ENCODE measurements around the gene OR2V2. TPM values are rescaled to one million over a fixed set of nuclear protein-coding genes. Genes with fewer than 3 reads are reported as not detected.

The OR2V2 gene
- total and polyA plus RNA-seq, 2 donors (not counting 1 experiment from before 2014, with no cell fraction given): not detected

GRCh38 chr5:181126841-181127240, 20.5 kb upstream of the OR2V2 start:
- WGBS (ENCODE audit: insufficient coverage): 72% methylated on average over 17 of the region's 18 CpGs
- peaks cover 0 to 26% (median 6%) of the 10 kb centered on the region in 4 experiments for H3K27me3 ChIP-seq (replicated peaks in 1 of 4; ENCODE audit: control extremely low read depth in 1 of 4, control insufficient read depth in 3 of 4, insufficient read depth in 4 of 4, low read length in 3 of 4)
- H4K20me1 ChIP-seq (ENCODE audit: control insufficient read depth, insufficient read depth, low read length, poor library complexity, severe bottlenecking): no peaks in the 10 kb centered on the region
- no peak overlapping the region for H3K4me3 Mint-ChIP-seq
- ATAC-seq (ENCODE audit: low read depth) (no peak), DNase-seq (no peak)
- H2AFZ ChIP-seq (ENCODE audit: insufficient read depth, low read depth, low read length, poor library complexity, severe bottlenecking): no peak overlapping the region
- H3K9me3 ChIP-seq (ENCODE audit: control extremely low read depth in 1 of 3, control insufficient read depth in 2 of 3, insufficient read depth in 1 of 3, low read length in 2 of 3): peaks cover 0 to 9% (median 0%) of the 10 kb centered on the region in 3 donors
- no peak overlapping the region for H3K27ac ChIP-seq (ENCODE audit: low read length in 2 of 2)
- CTCF ChIA-PET: no interaction called here
- no peak overlapping the region for H3K4me3 ChIP-seq (ENCODE audit: control extremely low read depth in 1 of 5, extremely low read depth in 1 of 5, insufficient read depth in 1 of 5, low read depth in 2 of 5, low read length in 4 of 5)
- peaks cover 2% of the 10 kb centered on the region for H3K4me1 Mint-ChIP-seq
- H3K27ac Mint-ChIP-seq: no peak overlapping the region
- peaks cover 61% of the 10 kb centered on the region for H3K27me3 Mint-ChIP-seq
- H3K4me2 ChIP-seq (replicated peaks; ENCODE audit: low read depth, low read length, poor library complexity, severe bottlenecking): no peak overlapping the region
- intact Hi-C loops (cut with micrococcal nuclease): no loop called here
- H3K4me1 ChIP-seq (ENCODE audit: control insufficient read depth in 2 of 2, insufficient read depth in 2 of 2, low read length in 2 of 2): no peaks in the 10 kb centered on the region
- H3K9me3 Mint-ChIP-seq (ENCODE audit: insufficient read depth): no peaks in the 10 kb centered on the region
- TF ChIP-seq CTCF (IDR thresholded peaks at IDR 0.05): no peak
- TF ChIP-seq EZH2 (IDR thresholded peaks at IDR 0.05; ENCODE audit: borderline replicate concordance, insufficient read depth, low read depth, low read length, poor library complexity, severe bottlenecking): no peak
- no peak overlapping the region for H3K9ac ChIP-seq (ENCODE audit: low read length)
- no peaks in the 10 kb centered on the region for H3K79me2 ChIP-seq (ENCODE audit: control insufficient read depth, insufficient read depth, low read length)
- POLR2A ChIA-PET: no interaction called here
- no peaks in the 10 kb centered on the region for H3K36me3 ChIP-seq (replicated peaks in 1 of 2; ENCODE audit: control extremely low read depth in 1 of 2, control insufficient read depth in 1 of 2, extremely low read depth in 1 of 2, insufficient read depth in 2 of 2, low read length in 1 of 2)

- intact Hi-C loops (cut with micrococcal nuclease): no loop called here
- H3K27ac ChIP-seq (ENCODE audit: low read length in 2 of 2): no peak overlapping the region
- ChIA-PET POLR2A (no interaction called here), CTCF (no interaction called here)
- no peak overlapping the region for H3K4me2 ChIP-seq (replicated peaks; ENCODE audit: low read depth, low read length, poor library complexity, severe bottlenecking)
- H3K4me1 ChIP-seq (ENCODE audit: control insufficient read depth in 2 of 2, insufficient read depth in 2 of 2, low read length in 2 of 2): no peaks in the 10 kb centered on the region
- peaks cover 0 to 6% (median 0%) of the 10 kb centered on the region in 3 donors for H3K9me3 ChIP-seq (ENCODE audit: control extremely low read depth in 1 of 3, control insufficient read depth in 2 of 3, insufficient read depth in 1 of 3, low read length in 2 of 3)
- WGBS (ENCODE audit: insufficient coverage): 93% methylated on average over 9 of the region's 10 CpGs
- H3K9me3 Mint-ChIP-seq (ENCODE audit: insufficient read depth): no peaks in the 10 kb centered on the region
- H3K4me1 Mint-ChIP-seq: peaks cover 2% of the 10 kb centered on the region
- H3K79me2 ChIP-seq (ENCODE audit: control insufficient read depth, insufficient read depth, low read length): no peaks in the 10 kb centered on the region
- H3K36me3 ChIP-seq (replicated peaks in 1 of 2; ENCODE audit: control extremely low read depth in 1 of 2, control insufficient read depth in 1 of 2, extremely low read depth in 1 of 2, insufficient read depth in 2 of 2, low read length in 1 of 2): no peaks in the 10 kb centered on the region
- peaks cover 62% of the 10 kb centered on the region for H3K27me3 Mint-ChIP-seq
- ATAC-seq (ENCODE audit: low read depth) (no peak), DNase-seq (no peak)
- peaks cover 0 to 19% (median 5%) of the 10 kb centered on the region in 4 experiments for H3K27me3 ChIP-seq (replicated peaks in 1 of 4; ENCODE audit: control extremely low read depth in 1 of 4, control insufficient read depth in 3 of 4, insufficient read depth in 4 of 4, low read length in 3 of 4)
- no peak overlapping the region for H3K9ac ChIP-seq (ENCODE audit: low read length)
- H3K4me3 Mint-ChIP-seq: no peak overlapping the region
- H3K4me3 ChIP-seq (ENCODE audit: control extremely low read depth in 1 of 5, extremely low read depth in 1 of 5, insufficient read depth in 1 of 5, low read depth in 2 of 5, low read length in 4 of 5): no peak overlapping the region
- no peaks in the 10 kb centered on the region for H4K20me1 ChIP-seq (ENCODE audit: control insufficient read depth, insufficient read depth, low read length, poor library complexity, severe bottlenecking)
- H3K27ac Mint-ChIP-seq: no peak overlapping the region
- no peak overlapping the region for H2AFZ ChIP-seq (ENCODE audit: insufficient read depth, low read depth, low read length, poor library complexity, severe bottlenecking)
- TF ChIP-seq CTCF (IDR thresholded peaks at IDR 0.05) (no peak), EZH2 (IDR thresholded peaks at IDR 0.05; ENCODE audit: borderline replicate concordance, insufficient read depth, low read depth, low read length, poor library complexity, severe bottlenecking) (no peak)
Observed at GRCh38 chr5:181127456-181127855, 19.9 kb upstream of the OR2V2 start.

Measured in B cell (primary cell).